ENCODE results near the gene ACOX2.

ACOX2 gene

GRCh38 chr3:58471025-58471887 lies 65.7 kb downstream of the ACOX2 start:
- peak; percentile 73 to 92 for DNase-seq

- DNase-seq = no peak
Measured at GRCh38 chr3:58470363-58471024, 66.5 kb downstream of the ACOX2 start.

GRCh38 chr3:58469096-58469495 lies 67.9 kb downstream of the ACOX2 start:
- no peak for DNase-seq

GRCh38 chr3:58466899-58467563 lies 70.0 kb downstream of the ACOX2 start:
- no peak for DNase-seq

GRCh38 chr3:58464866-58465265 lies 72.1 kb downstream of the ACOX2 start:
- DNase-seq = no peak

- DNase-seq = no peak
Measured at GRCh38 chr3:58463942-58464271, 73.1 kb downstream of the ACOX2 start.

GRCh38 chr3:58463181-58463941 lies 73.6 kb downstream of the ACOX2 start:
- peak; percentile 44 to 72 for DNase-seq

GRCh38 chr3:58462829-58463180 lies 74.2 kb downstream of the ACOX2 start:
- no peak for DNase-seq

- DNase-seq = no peak
Measured at GRCh38 chr3:58459160-58459559, 77.8 kb downstream of the ACOX2 start.

All from NCI-H2081 (cell line).